GM23338 (cell line): ENCODE measurements around the gene SLC35F1. TPM values are rescaled to one million over a fixed set of nuclear protein-coding genes. Genes with fewer than 3 reads are reported as not detected.

ENCODE experiments used
- NANOG ChIP-seq: IDR thresholded peaks from 2 replicates; pipeline ENCODE4 v1.6.1; 2016; ENCODE audit warnings: antibody characterized with exemption, borderline replicate concordance
- POLR2AphosphoS5 ChIP-seq: IDR thresholded peaks from 2 replicates; pipeline ENCODE4 v1.6.1; 2016; ENCODE audit warnings: antibody characterized with exemption, low read depth
- REST ChIP-seq: IDR thresholded peaks from one replicate; pipeline ENCODE4 v1.6.1; 2018; ENCODE audit warnings: antibody characterized with exemption; ENCODE audit not compliant: unreplicated experiment
- STAT1 ChIP-seq: IDR thresholded peaks from one replicate; pipeline ENCODE4 v1.6.1; 2016; ENCODE audit warnings: antibody characterized with exemption; ENCODE audit not compliant: unreplicated experiment
- ZNF114 ChIP-seq: fragments of 250-450 bp; sonication (Bioruptor Pico); IDR thresholded peaks from 2 replicates; pipeline ENCODE4 v1.5.0; 2020; ENCODE audit warnings: mild to moderate bottlenecking, moderate library complexity
- ZNF462 ChIP-seq: fragments of 250-450 bp; sonication (Bioruptor Pico); IDR thresholded peaks from 2 replicates; pipeline ENCODE4 v1.5.0; 2020; ENCODE audit warnings: mild to moderate bottlenecking, moderate library complexity
- polyA plus RNA-seq: library from polyadenylated mRNA; unstranded; fragments of >200 nt; fragmentation: Nextera tagmentation; extraction: Ambion mirVana; gene quantifications from 2 replicates; pipeline ENCODE4 v1.2.1, GENCODE V29; 2016
- total RNA-seq: library from RNA; depleted of rRNA; stranded (reverse); fragments of >200 nt; shearing (Covaris generic); gene quantifications from 2 replicates; pipeline ENCODE4 v1.2.3, GENCODE V29; 2014

SLC35F1 gene
- total and polyA plus RNA-seq, 2 experiments from 2014 or later: 3.0 to 10.3 TPM

DNA sequence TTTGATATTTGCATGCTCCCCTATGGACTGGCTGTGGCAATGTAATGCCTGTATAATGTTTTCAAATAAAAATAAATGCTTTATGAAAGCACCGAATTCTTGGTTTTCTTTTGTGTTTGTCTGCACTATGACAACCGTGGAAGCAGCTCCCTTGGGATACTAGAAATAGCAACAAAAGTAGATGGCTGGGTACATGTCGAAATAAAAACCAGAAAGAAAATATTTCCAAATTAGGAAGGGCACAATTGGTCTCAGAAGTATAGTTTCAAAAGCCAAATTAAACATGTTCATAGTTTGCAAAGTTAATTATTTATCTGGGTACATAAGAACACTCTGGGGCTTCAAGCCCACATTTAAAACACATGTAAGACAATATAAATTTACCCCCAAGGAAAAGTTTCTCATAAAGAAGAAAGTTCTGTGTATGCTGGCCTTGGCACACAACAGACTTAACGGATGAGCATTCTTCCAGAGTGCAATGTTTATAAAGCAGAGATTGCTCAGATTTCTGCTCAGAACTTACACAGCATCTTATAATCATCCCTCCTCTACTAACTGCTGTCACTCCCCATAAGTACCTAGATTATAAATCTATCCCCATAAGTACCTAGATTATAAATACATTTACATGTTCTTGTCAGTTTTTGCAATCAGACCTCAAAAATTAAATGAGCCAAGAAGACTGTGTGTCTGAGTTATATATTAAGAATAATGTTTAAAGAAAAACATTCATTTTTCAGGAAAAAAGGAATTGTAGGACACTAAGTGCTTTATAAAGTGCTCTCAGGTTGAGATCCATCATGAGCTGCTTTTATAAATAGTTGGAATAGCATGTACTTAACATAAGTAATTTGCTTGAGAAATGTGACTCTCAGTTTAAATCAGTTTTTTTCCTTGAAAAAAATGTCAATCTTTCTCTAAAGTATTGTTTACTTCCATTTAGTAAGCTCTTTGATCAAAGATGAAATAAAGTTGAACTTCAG, 410.8 kb downstream of the SLC35F1 start (continued):
- no peak for TF ChIP-seq ZNF462 (CRISPR knock-in tag)
- TF ChIP-seq ZNF114 (CRISPR knock-in tag): no peak
- TF ChIP-seq NANOG: no peak
- no peak for TF ChIP-seq POLR2AphosphoS5
- TF ChIP-seq STAT1: no peak
- no peak for TF ChIP-seq REST
